DMS153 treated with DMSO at 0.1 percent for 48 hours (cell line): ENCODE measurements around the gene M1AP.

Source experiments
- DNase-seq: peaks from one replicate; lab custom pipeline; 2025; ENCODE audit not compliant: unreplicated experiment; lab: John Stamatoyannopoulos, UW

The M1AP gene

DNA sequence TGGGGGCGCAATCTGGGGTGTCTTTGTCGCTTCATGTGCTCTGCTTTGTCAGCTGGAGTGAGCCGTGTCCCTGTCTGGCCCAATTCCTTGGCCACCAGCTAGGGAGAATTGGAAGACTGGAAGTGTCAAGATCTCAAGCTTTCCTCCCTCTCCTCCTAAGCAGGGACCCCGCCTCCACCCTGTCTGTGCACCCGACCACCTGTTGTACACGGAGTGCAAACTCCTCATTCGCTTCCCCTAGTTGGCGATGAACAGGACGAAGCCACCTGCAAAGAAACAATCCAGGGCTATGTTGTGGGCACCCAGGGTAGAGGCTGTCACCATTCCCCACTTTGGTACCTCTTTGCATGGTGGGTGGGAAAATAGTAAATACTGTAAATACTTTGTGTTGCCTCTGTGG, 120.4 kb downstream of the M1AP start:
- DNase-seq: no peak

DNA sequence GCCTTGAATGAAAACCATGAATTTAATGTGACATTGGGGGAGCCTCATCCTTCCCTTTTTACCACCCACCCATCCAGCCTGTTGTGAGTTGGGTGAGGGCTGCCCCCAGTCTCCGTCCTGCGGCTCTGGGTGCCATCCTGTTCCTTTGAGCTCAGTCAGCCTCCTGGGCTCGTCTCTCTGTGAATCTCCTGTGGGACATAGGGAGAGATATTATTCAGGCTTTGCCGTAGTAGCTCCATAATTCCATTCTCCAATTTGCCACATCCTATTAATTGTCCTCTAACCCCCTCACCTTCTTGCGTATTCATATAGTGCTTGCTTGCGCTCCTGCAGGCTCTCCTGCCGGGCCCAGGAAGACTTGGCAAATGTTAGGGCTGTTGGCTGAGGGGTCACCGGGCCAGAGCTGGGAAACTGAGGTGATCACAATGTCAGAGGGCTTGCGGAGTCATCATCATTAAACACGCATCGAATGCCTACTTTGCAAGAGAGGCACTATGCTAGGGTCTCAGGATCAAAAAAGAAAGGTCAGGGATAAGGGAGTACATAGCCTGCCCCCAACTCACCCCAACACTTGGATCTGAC, 121.4 kb downstream of the M1AP start:
- no peak for DNase-seq

DNA sequence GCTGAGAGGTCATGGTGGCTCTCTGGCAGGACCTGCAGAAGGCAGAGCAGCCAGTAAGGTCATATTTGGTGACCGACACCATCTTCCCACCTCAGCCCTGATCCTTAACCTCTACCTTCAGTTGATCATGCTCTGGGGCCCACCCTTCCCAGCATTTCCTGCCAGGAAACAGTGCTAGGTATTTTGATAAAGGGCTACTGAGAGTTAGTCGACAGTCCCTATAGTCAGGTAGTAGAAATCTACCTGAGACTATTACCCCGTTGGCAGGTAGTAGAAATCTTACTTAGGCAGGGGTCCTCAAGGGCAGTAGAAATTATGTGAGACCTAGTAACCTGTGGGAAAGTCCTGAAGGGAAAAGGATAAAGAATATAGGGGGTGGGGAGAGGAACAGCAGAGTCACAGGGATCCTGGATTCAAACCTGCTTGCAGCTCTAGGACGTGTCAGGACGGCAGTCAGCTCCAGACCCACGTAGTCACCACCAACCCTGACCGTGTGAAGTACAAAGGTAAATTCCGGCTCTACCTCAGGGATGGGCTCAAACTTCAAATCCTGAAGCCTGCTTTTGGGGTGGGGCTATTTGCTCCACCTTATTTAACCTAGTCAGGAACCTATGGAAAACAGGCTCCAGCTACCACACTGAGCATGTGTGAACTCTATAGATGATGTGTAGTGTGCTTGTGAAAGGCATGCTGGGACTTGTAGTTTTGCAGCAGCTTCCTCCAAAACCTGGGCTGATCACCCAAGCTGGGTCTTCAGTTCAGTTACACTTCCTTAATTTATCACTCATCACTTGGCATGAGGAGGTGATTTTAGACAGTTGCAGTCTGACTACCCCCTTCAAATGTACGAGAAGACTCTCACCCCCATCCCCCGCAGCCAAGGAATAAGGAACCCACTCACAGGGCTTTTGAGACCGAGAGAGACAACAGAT, 122.1 kb downstream of the M1AP start, which contains the start of gene DQX1:
Gene DQX1, minus strand, starts transcription at position 515 of the 932 bp plus-strand sequence. Its CDS starts 502 bp downstream, at position 13.
- no peak for DNase-seq

DNA sequence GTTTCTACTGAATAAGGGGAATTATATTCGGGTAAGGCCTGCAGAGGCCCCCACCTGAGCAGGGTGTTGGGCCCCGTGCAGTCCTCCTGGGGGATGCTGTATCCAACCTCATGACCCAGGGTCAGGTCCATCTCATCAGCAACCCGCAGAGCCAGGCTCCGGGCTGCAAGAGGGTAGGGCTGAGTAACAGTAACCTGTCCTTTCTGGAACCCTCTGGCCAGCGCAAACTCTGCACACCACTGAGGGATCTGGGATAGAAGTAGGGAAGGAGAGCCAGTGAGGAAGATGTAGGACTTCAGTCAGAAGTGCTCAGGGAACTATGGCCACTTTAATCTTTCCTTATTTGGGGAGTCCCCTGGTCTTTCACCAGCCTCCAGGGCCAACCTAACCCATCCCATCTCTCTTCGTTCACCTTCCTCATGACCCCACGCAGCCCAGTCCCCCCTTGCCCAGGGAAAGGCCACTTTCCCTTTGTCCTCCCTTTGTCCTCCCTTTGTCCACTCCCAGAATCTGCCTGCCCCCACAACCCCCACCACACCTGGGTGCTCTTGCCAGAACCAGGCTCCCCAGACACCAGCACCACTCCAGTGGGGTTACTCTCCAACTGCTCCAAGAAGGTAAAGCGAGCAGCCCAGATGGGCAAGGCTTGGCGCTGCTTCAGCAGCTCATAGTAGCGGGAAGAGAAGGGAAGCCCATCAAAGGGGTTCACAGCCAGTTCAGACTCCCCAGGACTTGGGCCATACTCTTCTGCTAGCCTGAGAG, 123.0 kb downstream of the M1AP start:
- no peak for DNase-seq

DNA sequence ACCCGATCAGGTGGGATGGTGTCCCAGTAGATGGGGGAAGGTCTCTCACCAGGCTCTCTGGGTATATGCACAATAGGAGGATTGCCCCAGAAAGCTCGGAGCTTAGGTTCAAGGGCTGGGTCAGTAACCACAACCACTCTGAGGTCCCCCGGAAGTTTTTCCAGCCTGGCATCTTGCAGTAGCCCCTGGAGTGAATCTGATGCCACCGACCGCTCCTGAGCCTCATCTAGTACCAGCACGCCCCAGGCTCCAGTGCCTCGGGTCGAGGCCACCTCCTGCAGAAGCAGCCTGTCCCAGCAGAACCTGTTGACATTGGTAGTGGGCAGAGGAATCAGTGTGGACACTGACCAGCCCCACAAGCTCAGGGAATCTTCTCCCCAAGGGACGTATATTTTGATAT, 124.1 kb downstream of the M1AP start:
- no peak for DNase-seq

DNA sequence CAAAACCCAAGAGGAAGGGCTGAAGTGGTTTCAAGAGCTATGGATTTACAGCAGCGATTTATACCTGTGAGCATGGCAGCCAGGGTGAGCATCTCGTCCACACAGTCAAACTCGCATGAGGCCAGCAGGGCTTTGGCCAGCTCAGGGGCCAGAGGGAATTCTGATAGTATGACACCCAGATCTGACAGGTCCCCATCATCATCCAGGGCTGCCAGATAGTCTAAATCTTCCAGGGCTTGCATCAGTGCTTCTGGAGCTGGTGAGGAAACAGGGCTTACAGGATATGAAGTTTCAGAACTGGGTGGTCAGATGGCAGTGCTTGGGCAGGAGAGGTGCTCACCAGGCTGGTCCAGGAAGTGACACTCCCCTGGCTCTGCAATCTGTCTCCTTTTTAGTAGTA, 125.6 kb downstream of the M1AP start:
- DNase-seq: no peak

DNA sequence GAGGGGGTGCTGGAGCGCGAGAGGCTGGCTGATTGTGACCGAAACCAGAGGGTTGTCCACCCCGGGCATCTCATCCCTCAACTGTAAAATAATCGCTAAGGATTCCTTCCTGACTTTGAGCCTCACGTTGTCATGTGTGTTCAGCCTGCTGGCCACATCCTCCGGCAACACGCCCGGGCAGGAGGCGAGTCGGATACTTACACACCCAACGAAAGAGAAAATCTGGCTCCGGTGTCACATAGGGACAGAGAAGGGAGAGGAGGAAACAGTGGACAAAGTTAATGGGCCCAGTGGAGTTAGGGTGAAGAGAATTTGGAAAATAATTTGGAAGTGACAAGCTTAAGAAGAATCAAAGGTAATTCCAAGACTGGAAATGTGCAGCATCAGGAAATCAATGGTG, 131.5 kb downstream of the M1AP start:
- no peak for DNase-seq

DNA sequence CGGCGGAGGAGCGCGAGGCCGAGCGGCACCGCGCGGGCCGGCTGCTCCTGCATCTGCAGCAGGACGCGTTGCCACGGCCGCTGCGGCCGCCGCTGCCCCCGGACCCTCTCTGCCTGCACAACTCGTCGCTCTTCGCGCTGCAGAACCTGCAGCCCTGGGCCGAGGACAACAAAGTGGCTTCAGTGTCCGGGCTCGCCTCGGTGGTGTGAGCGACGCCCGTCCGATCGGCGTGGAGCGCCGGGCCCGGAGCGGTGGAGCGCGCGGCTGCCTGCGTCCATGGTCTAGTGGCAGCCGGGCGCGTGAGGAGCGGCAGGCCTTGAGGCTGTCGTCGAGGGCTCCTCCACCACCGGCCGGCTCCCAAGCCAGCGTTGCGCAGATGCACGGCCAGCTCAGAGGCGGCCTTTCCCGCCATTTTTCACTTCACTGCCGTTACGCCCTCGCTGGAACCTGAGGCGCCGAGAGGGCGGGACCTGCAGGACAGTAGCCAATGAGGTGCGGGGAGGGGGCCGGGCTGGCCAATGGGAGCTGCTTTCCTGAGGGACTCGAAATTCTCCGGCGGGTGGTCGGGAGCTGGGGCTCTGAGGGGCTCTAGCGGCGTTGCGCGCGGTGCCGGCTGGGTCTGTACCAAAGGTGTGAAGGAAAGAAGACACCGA, 132.0 kb downstream of the M1AP start:
- no peak for DNase-seq

DNA sequence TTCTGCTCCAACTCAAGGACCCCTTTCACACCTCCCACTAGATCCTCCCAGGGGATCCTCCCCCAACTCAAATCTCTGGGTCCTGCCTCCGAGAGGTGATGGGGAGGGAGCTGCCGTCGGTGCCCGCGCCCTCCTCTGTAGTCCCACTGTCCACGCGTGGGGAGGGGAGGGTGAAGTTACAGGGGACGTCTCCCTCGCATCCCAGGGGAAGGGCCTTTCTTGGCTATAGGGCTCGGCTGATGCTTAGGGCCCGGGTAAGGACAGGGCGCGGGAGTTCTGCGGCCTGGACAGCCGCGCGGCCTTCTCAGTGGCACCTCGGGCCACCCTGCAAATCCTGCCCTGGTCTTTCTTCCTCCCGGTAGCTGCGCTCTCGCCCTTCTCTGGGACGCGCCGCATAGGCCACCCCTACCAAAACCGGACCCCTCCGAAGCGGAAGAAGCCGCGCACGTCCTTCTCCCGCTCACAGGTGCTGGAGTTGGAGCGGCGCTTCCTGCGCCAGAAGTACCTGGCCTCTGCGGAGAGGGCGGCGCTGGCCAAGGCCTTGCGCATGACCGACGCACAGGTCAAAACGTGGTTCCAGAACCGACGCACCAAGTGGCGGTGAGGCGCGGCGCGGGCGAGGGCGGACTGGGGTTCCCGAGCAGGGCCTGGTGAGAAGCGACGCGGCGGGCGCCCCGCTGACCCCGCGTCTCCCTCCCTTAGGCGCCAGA, 132.7 kb downstream of the M1AP start:
- DNase-seq: no peak

DNA sequence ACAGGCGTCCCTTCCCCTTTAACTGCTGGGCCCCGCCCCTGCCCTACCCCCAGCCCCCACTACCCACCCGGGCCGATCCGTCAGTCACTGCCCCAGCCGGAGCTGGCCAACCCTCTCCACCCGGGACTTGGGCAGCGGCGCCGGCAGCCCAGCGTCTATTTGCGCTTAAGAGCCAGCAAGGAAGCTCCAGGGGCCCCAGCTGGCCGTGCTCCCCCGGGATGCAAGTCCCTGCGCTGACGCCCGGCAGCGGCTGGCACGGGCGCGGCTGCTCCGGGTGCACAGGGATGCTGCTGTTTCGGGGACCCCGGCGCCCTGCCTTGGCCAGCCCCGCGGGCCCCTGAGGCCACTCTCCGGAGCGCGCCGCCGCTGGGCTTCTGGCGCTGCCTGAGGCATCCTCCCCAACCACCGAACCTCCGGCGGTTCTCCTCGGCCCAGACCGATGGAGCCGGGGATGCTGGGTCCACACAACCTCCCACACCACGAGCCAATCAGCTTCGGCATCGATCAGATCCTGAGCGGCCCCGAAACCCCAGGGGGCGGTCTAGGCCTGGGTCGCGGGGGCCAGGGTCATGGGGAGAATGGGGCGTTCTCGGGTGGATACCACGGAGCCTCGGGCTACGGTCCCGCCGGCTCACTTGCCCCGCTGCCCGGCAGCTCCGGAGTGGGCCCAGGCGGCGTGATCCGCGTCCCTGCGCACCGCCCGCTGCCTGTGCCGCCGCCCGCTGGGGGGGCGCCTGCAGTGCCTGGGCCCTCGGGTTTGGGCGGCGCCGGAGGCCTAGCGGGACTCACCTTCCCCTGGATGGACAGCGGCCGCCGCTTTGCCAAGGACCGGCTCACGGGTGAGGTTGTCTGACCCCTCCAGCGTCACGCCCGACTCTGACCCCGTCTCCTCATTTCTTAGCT, 133.5 kb downstream of the M1AP start, which contains the start of gene TLX2:
Gene TLX2, plus strand, starts transcription at position 83 of the 903 bp plus-strand sequence. Its CDS starts 357 bp downstream, at position 440.
- no peak for DNase-seq

DNA sequence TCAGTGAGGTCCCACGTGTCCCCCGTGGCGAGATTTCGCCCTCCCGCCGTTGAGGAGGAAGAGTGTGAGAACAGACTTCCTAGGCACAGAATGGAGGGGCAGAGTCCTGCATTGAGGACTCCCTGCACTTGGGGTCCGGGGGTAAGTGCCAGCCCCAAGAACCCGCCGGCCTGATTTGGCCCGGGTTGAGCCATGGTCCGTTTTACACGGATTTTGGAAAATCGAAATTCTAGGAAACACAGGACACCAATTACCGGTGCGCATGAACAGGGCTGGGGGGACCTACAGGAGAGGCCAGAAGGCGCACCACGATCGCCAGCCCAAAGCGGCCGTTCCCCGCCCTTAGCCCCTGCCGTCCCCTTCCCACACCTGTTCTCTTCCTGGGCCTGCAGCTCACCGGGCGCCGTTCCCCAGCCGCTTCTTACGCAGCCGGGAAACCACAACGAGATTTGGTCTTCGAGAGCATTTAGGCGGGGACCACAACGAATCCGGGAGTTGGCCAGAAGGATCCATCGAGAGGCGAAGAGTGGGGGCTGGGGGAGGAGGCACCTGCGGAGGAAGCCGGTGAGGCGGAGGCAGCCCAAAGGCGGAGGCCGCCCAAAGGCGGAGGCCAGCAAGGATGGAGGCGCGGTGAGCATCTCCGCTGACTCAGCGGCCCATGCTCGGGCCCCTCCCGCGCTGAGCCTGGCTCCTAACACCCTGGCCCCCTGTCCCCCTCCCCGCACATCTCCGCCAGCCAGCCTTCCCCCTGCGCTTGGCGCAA, 134.3 kb downstream of the M1AP start:
- DNase-seq: no peak

DNA sequence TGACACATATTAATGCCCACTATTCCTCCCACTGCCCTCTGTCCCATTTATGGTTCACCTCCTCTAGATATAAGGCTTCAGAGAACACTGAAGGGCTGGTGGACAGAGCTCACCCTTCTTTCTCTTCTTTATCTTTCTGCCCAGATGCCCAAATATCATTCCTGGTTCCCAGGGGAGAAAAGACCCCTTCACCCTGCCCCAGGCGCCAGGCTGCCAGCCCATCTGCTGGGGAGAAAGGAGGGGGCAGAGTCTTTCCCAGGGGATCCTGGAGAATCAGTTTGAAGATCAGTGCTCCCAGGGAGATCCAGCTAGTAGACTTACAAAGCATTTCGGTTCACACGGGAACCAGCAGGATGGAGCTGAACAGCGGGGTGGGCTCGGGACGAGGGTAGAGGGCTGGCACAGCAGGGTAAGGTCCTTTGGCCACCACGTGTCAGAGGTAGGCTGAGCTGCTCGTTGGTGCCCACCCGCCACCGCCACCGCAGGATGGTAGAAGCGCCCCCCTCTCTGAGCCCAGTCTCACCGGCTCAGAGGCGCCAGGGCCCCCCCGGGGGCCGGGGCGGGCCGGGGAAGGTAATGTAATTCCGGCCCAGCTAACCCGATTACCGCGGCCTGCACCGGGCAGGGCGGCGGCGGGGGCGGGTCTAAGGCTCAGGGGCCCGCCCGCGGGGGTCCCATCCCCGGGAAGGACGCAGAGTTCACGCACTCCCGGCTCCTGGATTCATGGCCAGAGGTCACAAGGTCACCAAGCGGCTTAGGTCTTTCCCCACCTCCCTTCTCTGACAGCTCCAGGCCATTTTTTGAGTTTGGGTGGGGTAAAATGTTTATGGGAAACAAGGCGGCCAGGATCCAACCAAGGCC, 135.2 kb downstream of the M1AP start:
- no peak for DNase-seq

DNA sequence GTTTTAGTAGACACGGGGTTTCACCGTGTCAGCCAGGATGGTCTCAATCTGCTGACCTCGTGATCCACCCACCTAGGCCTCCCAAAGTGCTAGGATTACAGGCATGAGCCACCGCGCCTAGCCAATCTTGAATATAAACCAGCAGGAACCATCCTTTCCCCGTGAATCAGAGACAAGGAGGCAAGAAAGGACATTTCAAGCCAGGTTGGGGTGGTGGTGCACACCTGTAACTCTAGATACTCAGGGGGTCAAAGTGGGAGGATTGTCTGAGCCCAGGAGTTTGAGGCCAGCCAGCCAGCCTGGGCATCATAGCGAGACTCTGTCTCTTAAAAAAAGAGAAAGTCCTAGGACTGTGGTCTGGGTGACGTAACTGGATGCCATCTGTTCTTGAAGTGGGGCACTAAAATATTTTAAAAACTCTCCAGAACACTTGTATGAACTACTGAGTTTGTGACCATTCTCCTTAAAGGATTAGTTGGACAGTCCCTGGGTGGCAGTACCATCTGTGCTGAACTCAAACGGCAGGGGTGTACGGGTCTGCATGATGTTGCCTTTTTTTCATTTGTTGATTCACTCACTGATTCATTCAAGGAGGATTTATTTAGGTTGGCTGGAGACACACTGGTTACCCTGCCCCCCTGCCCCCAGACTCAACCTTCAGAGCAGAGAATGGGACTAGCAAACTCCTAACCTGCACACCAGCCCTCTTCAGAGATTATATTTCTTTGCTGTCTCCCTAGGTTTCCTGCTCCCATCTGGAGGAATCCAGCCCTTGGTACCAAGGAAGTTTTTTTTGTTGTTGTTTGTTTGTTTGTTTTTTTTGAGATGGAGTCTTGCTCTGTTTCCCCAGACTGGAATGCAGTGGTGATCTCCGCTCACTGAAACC, 136.8 kb downstream of the M1AP start:
- no peak for DNase-seq

DNA sequence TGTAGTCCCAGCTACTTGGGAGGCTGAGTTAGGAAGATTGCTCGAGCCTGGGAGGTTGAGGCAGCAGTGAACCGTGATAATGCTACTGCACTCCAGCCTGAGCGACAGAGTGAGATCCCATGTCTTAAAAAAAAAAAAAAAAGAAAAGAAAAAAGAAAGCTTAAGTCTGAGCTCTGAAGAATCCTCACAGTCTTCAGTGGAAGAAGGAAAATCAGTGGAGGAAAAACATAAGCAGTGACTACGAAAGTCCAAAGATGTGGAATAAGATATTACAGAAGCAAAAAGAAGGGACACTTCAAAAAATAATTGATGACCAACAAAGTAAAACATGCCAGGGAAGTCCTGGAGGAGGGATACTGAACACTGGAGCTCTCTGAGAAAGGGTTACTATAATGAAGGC, 137.9 kb downstream of the M1AP start:
- DNase-seq: no peak

DNA sequence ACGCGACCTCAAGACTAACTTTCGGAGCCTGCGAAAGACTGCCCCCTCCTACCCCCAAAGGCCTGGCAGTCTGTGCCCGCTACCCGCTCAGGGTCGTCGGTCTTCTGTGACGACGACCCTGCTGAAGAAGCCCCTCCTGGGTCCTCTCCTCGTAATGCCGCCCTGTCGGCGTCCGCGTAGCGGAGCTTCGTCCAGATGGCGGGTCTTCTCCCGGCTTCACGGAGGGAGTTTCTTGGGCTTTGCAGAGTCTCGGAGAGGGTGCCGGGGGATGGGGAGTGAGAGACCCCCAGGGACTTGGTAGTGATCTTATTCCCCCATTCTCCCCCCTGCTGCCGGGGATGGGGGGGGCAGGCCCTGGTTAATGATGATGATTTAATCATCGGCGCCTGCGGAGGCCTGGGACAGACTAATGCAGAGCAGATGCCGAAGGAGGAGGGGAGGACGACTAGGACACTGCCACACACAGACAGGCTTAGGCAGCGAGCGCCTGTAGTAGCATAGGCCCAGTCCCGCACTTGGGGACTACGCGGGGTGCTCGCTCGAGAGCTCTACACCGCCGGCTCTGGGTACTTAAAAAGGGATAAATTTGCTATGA, 140.1 kb downstream of the M1AP start:
- no peak for DNase-seq
